Stimulated activated naive CD8-positive, alpha-beta T cell treated with anti-CD3 and anti-CD28 coated beads, Interleukin-15, Interleukin-2, amounts not matched to agents 100 ng/mL and 50 ng/mL, for 24 hours (primary cell): ENCODE data around the gene RYR1.
"Not testable (repeated sequence)": the region's sequence is repeated elsewhere in the genome, so short reads cannot be mapped to it uniquely, and the experiment has no call there.

Source experiments
- H3K27ac Mint-ChIP-seq: one replicate; pipeline ENCODE4 v1.8.0; 2021; ENCODE audit warnings: mild to moderate bottlenecking, mixed read lengths
- H3K27me3 Mint-ChIP-seq: one replicate; pipeline ENCODE4 v1.8.0; 2021; ENCODE audit warnings: mixed read lengths
- H3K36me3 Mint-ChIP-seq: one replicate; pipeline ENCODE4 v1.8.0; 2021; ENCODE audit warnings: low read depth, mixed read lengths
- H3K4me1 Mint-ChIP-seq: one replicate; pipeline ENCODE4 v1.8.0; 2021; ENCODE audit warnings: low read depth, mixed read lengths
- H3K4me3 Mint-ChIP-seq: one replicate; pipeline ENCODE4 v1.8.0; 2021; ENCODE audit warnings: mild to moderate bottlenecking, mixed read lengths
- H3K9me3 Mint-ChIP-seq: one replicate; pipeline ENCODE4 v1.8.0; 2021; ENCODE audit warnings: mixed read lengths

Gene RYR1

GRCh38 chr19:38592940-38593339 is 159.4 kb downstream of the RYR1 start:
- H3K36me3 Mint-ChIP-seq: peaks cover 27% of the 10 kb centered on the region

DNA sequence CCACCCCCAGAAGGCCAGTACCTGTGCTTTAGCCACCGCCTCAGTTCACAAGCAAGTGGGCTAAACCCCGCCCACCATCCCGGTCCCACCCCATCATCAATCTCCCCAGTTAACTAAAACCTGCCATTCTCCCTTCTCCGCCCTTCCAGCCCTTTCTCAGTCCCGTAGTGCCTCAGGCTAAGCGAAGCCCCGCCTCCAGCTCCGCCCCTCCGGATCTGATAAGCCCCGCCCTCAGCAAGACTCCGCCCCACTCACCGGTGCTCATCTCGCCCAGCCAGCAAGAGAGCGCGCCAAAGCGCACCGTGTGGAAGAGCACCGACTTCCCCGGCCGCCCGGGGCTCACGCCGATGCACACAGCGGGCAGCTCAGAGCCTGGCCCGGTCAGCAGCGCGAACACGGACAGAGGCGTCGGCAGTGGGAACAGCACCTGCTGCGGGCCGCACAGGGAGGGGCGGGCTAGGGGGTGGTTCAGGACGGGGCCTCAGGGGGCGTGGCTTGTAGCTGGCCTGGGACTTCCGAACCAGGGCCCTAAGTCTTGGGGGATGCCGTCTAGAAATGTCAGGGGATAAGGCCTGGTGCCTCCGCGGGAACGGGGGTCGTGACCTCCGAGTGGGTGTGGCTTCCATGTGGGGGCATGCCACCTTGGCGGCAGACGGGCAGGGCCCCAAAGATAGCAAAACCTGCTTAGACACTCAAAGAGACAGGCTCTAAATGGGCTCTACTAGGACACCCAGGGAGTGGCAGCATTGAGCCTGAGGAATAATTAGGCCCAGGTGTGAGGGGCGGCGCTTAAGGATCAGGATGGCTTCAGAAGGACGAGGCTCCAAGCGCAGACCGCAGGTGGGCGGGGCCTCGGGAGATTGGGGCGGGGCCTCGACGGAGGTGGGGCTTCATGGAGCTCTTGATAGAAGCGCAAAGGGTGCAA is 162.8 kb downstream of the RYR1 start:
- H3K36me3 Mint-ChIP-seq: peaks cover 27% of the 10 kb centered on the region
- no peaks in the 10 kb centered on the region for H3K27me3 Mint-ChIP-seq
- no peaks in the 10 kb centered on the region for H3K9me3 Mint-ChIP-seq
- H3K4me1 Mint-ChIP-seq: no peaks in the 10 kb centered on the region
- H3K4me3 Mint-ChIP-seq: no peak overlapping the region
- no peak overlapping the region for H3K27ac Mint-ChIP-seq

More at GRCh38 chr19:38592940-38593339, 159.4 kb downstream of the RYR1 start:
- Mint-ChIP-seq H3K27me3 (no peaks in the 10 kb centered on the region), H3K4me1 (no peaks in the 10 kb centered on the region), H3K9me3 (no peaks in the 10 kb centered on the region), H3K4me3 (no peak overlapping the region), H3K27ac (no peak overlapping the region)

GRCh38 chr19:38597075-38597474 is 163.6 kb downstream of the RYR1 start:
- H3K4me1 Mint-ChIP-seq: no peaks in the 10 kb centered on the region
- no peak overlapping the region for H3K27ac Mint-ChIP-seq
- no peak overlapping the region for H3K4me3 Mint-ChIP-seq
- H3K9me3 Mint-ChIP-seq: no peaks in the 10 kb centered on the region
- peaks cover 31% of the 10 kb centered on the region for H3K36me3 Mint-ChIP-seq
- no peaks in the 10 kb centered on the region for H3K27me3 Mint-ChIP-seq

DNA sequence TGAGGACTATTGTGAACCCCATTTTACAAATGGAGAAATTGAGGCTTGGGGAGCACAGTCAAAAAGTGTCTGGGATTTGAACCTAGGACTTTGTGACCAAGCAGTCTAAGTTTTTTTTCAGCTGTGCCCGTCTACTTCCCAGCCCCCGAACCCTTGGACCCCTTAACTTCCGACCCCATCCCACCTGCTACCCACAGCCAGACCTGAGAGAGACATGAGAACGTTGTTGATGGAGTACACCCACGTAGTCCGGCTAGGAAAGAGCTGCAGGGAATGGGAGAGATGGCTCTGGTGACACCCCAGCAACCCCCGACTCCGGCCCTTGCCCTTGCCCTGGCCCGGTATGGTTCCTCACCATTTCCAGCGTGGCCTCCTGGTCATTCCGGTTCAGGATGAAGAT is 166.2 kb downstream of the RYR1 start:
- Mint-ChIP-seq H3K36me3 (peaks cover 35% of the 10 kb centered on the region), H3K9me3 (no peaks in the 10 kb centered on the region), H3K4me1 (no peaks in the 10 kb centered on the region), H3K27ac (no peak overlapping the region), H3K4me3 (no peak overlapping the region), H3K27me3 (no peaks in the 10 kb centered on the region)

DNA sequence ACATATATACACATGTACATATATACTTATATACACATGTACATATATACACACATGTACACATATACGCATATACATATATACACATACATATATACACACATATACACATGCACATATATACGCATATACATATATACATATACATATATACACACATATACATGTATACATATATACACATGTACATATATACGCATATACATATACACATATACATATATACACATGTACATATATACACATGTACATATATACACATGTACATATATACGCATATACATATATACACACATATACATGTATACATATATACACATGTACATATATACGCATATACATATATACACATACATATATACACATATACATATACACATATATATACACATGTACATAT is 169.4 kb downstream of the RYR1 start:
- not testable (repeated sequence) for H3K4me3 Mint-ChIP-seq, H3K27ac Mint-ChIP-seq, H3K27me3 Mint-ChIP-seq, H3K9me3 Mint-ChIP-seq, H3K4me1 Mint-ChIP-seq
- peaks cover 27% of the 10 kb centered on the region for H3K36me3 Mint-ChIP-seq

GRCh38 chr19:38606131-38606530 is 172.6 kb downstream of the RYR1 start:
- Mint-ChIP-seq H3K4me1 (no peaks in the 10 kb centered on the region), H3K4me3 (no peak overlapping the region), H3K27ac (no peak overlapping the region), H3K27me3 (no peaks in the 10 kb centered on the region), H3K9me3 (no peaks in the 10 kb centered on the region), H3K36me3 (peaks cover 27% of the 10 kb centered on the region)

DNA sequence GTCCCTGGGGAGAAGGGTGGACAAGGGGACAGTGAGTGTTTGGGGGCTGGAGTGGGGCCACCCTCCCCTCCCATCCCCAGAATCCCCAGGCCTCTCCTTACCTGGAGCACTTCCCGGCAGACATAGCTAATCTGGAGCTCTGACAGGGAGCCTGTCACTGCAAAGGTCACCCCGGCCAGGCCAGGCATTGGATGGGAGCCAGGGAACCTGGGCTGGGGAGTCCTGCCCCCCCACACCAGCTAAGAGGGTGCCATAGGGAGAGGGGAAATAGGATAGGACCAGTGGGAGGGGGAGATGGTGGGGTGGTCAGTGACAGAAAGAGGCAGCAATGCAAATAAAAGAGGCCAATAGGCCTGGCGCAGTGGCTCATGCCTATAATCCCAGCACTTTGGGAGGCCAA is 180.8 kb downstream of the RYR1 start:
- H3K27me3 Mint-ChIP-seq: no peaks in the 10 kb centered on the region
- H3K4me1 Mint-ChIP-seq: peaks cover 41% of the 10 kb centered on the region
- H3K36me3 Mint-ChIP-seq: peaks cover 41% of the 10 kb centered on the region
- H3K9me3 Mint-ChIP-seq: no peaks in the 10 kb centered on the region
- no peak overlapping the region for H3K4me3 Mint-ChIP-seq
- no peak overlapping the region for H3K27ac Mint-ChIP-seq

- Mint-ChIP-seq H3K4me1 (peaks cover 47% of the 10 kb centered on the region), H3K4me3 (peak overlapping the region; percentile 51), H3K36me3 (peaks cover 44% of the 10 kb centered on the region), H3K9me3 (no peaks in the 10 kb centered on the region), H3K27me3 (no peaks in the 10 kb centered on the region), H3K27ac (peak overlapping the region; percentile 49)
Observed at GRCh38 chr19:38615007-38615581, 181.6 kb downstream of the RYR1 start.

DNA sequence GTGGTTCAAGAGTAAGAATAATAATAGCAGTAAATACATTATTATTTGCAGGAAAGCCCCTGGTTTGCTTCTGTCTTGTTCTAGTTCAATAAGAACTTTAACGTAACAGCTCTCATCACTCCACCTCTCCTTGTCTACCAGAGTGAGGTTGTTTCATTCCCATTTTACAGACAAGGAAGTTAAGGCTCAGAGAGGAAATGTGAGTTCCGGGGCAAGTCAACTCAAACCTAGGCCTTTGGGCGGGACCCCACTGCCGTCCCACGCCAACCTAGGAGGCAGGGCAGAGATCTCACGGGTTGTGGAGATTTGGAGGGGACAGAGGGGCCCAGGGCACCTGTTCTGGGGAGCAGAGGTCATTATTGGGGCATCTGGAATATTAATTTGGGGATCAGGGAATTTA is 182.8 kb downstream of the RYR1 start:
- peak overlapping the region; percentile 100 for H3K4me3 Mint-ChIP-seq
- H3K9me3 Mint-ChIP-seq: no peaks in the 10 kb centered on the region
- H3K27me3 Mint-ChIP-seq: no peaks in the 10 kb centered on the region
- peaks cover 36% of the 10 kb centered on the region for H3K36me3 Mint-ChIP-seq
- peak overlapping the region; percentile 100 for H3K27ac Mint-ChIP-seq
- peaks cover 52% of the 10 kb centered on the region for H3K4me1 Mint-ChIP-seq

- Mint-ChIP-seq H3K27ac (peak overlapping the region; percentile 100), H3K9me3 (no peaks in the 10 kb centered on the region), H3K27me3 (no peaks in the 10 kb centered on the region), H3K4me3 (peak overlapping the region; percentile 100), H3K4me1 (peaks cover 55% of the 10 kb centered on the region), H3K36me3 (peaks cover 45% of the 10 kb centered on the region)
Observed at GRCh38 chr19:38617283-38617763, 183.8 kb downstream of the RYR1 start.

DNA sequence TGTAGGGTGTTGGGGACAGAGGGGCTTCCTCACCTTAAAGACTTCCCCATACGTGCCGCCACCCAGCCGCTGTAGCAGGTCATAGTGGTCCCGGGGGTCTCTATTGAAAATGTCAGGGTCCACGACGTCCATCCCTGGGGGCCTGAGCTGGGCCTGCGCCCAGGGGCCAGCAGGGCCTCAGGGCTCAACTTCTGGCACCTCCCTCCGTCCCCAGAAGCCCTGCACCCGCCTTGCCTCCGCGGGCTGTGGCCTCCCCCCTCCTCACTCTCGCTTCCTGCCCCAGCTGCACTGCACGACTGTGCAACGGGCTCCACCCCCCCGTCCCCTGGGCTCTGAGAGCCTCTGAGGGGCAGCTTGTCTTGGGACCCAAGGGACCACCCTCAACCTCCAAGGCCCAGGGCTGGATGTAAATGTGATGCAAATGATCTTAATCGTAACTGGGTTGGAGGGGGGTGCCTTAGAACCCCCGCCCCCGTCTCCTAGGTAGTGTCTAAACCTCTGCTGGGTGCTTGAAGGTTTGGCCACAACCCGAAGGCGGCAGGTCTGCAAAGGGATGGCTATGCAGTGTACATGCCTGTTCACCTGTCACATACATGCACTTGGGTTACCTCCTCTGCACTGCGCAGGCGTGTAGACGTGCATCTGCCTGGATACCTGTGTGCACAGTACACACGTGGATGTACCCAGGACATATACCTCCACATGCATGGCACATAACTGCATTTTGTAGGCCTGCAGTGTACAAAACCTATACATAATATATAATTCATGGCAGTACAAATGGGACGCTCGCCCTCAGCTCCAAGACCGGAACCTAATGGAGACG is 184.5 kb downstream of the RYR1 start, which contains the start of gene MAP4K1:
MAP4K1 (minus strand) TSS at position 190 of the 826 bp plus-strand sequence; CDS start at position 132, 58 bp downstream.
- Mint-ChIP-seq H3K4me1 (peaks cover 51% of the 10 kb centered on the region), H3K4me3 (peak within 1 kb of the TSS; percentile 100), H3K36me3 (peaks cover 46% of the 10 kb centered on the region), H3K27ac (peak within 1 kb of the TSS; percentile 100), H3K9me3 (no peaks in the 10 kb centered on the region), H3K27me3 (no peaks in the 10 kb centered on the region)

DNA sequence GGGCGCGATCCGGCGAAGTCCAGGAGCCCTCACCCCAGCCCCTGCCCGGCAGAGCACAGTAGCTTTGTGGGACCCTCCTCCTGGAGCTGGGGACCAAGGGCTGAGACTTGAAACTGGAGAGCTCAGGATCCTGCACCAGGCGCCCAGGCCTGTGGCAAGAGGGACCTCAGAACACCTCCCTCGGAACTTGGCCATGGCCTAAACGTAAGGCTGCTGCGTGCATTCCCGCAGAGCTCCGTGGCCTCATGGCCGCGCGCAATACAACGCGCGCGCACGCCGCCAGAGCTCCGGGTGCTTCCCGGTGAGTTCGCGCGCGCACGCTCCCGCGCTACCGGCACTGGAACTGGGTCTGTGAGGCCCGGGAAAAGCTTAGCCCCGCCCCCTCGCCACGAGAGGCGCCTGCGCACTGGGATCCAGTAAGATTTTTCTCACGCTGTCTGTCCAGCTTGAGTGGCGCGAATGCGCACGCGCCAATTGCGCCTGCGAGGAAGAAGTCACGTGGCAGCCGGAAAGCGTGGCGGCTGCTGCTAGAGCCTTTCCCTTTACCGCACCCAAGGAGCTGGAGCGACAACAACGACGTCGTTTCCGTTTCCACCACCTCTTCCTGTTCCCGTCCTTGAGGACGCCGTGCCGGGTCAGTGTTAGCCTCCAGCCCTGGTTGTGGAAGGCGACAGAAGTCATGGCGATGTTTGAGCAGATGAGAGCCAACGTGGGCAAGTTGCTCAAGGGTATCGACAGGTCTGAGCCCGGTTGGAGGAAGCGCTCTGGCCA is 185.3 kb downstream of the RYR1 start, which contains the start of gene EIF3K:
EIF3K (plus strand) TSS at position 599 of the 771 bp plus-strand sequence; CDS start at position 680, 81 bp downstream.
- H3K36me3 Mint-ChIP-seq: peaks cover 48% of the 10 kb centered on the region

DNA sequence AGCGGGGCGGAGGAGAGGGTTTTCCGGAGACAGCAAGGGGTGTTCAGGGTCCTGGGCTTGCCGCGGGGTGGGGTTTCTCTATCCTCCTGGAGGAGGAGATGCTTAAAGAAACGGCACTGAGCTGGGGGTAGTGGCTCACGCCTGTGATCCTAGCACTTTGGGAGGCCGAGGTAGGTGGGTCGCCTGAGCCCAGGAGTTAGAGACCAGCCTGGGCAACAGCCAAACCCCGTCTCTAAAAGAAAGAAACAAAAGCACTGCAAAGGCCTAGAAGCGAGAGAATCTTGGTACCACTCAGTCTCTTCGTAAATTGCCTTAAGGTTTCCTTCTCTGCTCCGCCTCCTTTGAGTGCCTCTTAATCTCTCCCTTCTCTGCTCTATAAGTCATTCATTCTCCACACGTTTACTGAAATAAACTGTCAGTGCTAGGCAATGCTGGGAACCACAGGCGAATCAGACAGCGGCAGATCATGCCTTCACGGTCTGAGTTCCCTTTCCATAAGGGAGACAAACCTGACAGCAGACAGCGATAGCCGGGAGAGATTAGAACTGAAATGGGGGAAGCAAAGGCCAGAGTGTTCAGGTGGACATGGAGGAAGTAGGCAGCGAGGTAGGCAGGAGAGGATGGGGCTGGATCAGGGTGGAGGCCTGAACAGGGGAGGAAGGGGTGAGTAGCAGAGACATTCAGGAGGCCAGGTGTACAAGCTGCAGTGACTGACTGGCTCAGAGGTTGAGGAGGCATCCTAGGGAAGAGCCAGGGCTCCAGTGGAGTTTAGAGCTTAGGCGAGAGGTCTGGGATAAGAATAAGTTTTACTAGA is 186.1 kb downstream of the RYR1 start:
- Mint-ChIP-seq H3K27me3 (no peaks in the 10 kb centered on the region), H3K36me3 (peaks cover 56% of the 10 kb centered on the region), H3K4me1 (peaks cover 46% of the 10 kb centered on the region), H3K27ac (peak overlapping the region; percentile 100), H3K9me3 (no peaks in the 10 kb centered on the region), H3K4me3 (peak overlapping the region; percentile 100)

More for the DNA sequence above, 185.3 kb downstream of the RYR1 start, which contains the start of gene EIF3K:
- Mint-ChIP-seq H3K27ac (peak within 1 kb of the TSS; percentile 100), H3K27me3 (no peaks in the 10 kb centered on the region), H3K4me1 (peaks cover 46% of the 10 kb centered on the region), H3K4me3 (peak within 1 kb of the TSS; percentile 100), H3K9me3 (no peaks in the 10 kb centered on the region)
